Measurements from ENCODE around the gene RAB11FIP4. TPM values are rescaled to one million over a fixed set of nuclear protein-coding genes. Genes with fewer than 3 reads are reported as not detected.

RAB11FIP4 gene
- total and polyA plus RNA-seq, 2 donors (not counting 1 experiment from before 2014, with no cell fraction given): 17.0 to 70.5 TPM

DNA sequence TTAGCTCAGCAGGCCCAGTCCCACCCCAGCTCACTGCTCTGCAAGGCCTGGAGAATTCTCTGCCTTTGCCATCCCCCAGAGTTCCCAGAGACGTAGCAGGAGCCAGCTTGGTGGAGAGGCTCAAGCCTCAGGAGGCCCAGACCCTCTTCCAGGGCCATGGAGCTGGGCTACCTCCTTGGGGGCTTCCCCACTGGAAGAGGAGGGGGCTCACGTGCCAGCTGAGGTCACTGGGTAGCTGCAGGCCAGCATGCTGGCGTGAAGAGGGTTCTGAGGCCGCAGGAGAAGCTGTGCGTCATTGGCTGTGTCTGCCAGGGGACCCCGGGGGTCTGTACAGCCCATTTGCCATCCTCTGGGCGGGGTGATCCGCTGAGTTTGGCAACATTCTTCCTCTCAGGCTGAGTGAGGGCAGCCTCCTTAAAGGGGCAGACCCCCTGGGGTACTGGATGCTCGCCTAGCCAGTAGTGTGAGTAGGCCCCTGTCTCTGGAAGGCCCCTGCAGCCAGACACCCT is 131.6 kb downstream of the RAB11FIP4 start:
- intact Hi-C loops (cut with micrococcal nuclease): no loop called here
- TF ChIP-seq EZH2 (IDR thresholded peaks at IDR 0.05; ENCODE audit: borderline replicate concordance, insufficient read depth, low read depth, low read length, poor library complexity, severe bottlenecking): no peak
- TF ChIP-seq CTCF (IDR thresholded peaks at IDR 0.05): no peak
- H3K4me1 Mint-ChIP-seq: peaks cover 9% of the 10 kb centered on the region
- 97% methylated on average over 9 of the region's 9 CpGs for WGBS (ENCODE audit: insufficient coverage)
- Histone ChIP-seq H3K79me2 (ENCODE audit: control insufficient read depth, insufficient read depth, low read length) (peaks cover 29% of the 10 kb centered on the region), H3K4me3 (ENCODE audit: control extremely low read depth in 1 of 5, extremely low read depth in 1 of 5, insufficient read depth in 1 of 5, low read depth in 2 of 5, low read length in 4 of 5) (no peak overlapping the region), H2AFZ (ENCODE audit: insufficient read depth, low read depth, low read length, poor library complexity, severe bottlenecking) (no peak overlapping the region), H4K20me1 (ENCODE audit: control insufficient read depth, insufficient read depth, low read length, poor library complexity, severe bottlenecking) (peaks cover 18% of the 10 kb centered on the region), H3K4me1 (ENCODE audit: control insufficient read depth in 2 of 2, insufficient read depth in 2 of 2, low read length in 2 of 2) (peaks cover 0 to 13% of the 10 kb centered on the region in 2 donors), H3K36me3 (replicated peaks in 1 of 2; ENCODE audit: control extremely low read depth in 1 of 2, control insufficient read depth in 1 of 2, extremely low read depth in 1 of 2, insufficient read depth in 2 of 2, low read length in 1 of 2) (peaks cover 0 to 83% of the 10 kb centered on the region in 2 experiments), H3K9ac (ENCODE audit: low read length) (no peak overlapping the region), H3K9me3 (ENCODE audit: control extremely low read depth in 1 of 3, control insufficient read depth in 2 of 3, insufficient read depth in 1 of 3, low read length in 2 of 3) (peaks cover 0 to 25% (median 11%) of the 10 kb centered on the region in 3 donors), H3K27ac (ENCODE audit: low read length in 2 of 2) (no peak overlapping the region), H3K27me3 (replicated peaks in 1 of 4; ENCODE audit: control extremely low read depth in 1 of 4, control insufficient read depth in 3 of 4, insufficient read depth in 4 of 4, low read length in 3 of 4) (no peaks in the 10 kb centered on the region), H3K4me2 (replicated peaks; ENCODE audit: low read depth, low read length, poor library complexity, severe bottlenecking) (no peak overlapping the region)
- POLR2A ChIA-PET: interaction anchor here (0.6 kb wide), 2 partner anchors 22 to 143 kb away, joined by 5 read pairs; no protein-coding TSS in a partner anchor
- ATAC-seq (ENCODE audit: low read depth) (no peak), DNase-seq (no peak)
- no peaks in the 10 kb centered on the region for H3K9me3 Mint-ChIP-seq (ENCODE audit: insufficient read depth)
- H3K27me3 Mint-ChIP-seq: no peaks in the 10 kb centered on the region
- H3K4me3 Mint-ChIP-seq: no peak overlapping the region
- CTCF ChIA-PET: interaction anchor here (0.6 to 22.3 kb wide), 10 partner anchors 12 to 319 kb away, joined by 3 to 460 read pairs (median 46); partner anchors contain the start of gene RAB11FIP4
- H3K27ac Mint-ChIP-seq: no peak overlapping the region
